PFSK-1 (cell line): ENCODE results near the gene THUMPD3.

ENCODE experiments used
- SIN3A ChIP-seq: IDR thresholded peaks from 2 replicates; pipeline ENCODE4 v1.6.1; 2012; ENCODE audit warnings: mild to moderate bottlenecking, low read length, moderate library complexity, borderline replicate concordance; ENCODE audit not compliant: insufficient read depth
- TAF1 ChIP-seq: IDR thresholded peaks from 2 replicates; pipeline ENCODE4 v1.6.1; 2012; ENCODE audit warnings: low read length, control low read depth, borderline replicate concordance; ENCODE audit not compliant: insufficient read depth

- peak; percentile 60; the same call in 1 of the 2 replicates for TF ChIP-seq SIN3A
- TF ChIP-seq TAF1 = peak; percentile 59; the same call in 1 of the 2 replicates
Measured at GRCh38 chr3:9362731-9363530, at the start of gene THUMPD3.
